RWPE1 (cell line): ENCODE data around the gene FRG2C.
"Not testable (repeated sequence)": the region's sequence is repeated elsewhere in the genome, so short reads cannot be mapped to it uniquely, and the experiment has no call there.

Source experiments
- CTCF ChIA-PET: fragments of 350-600 bp; sonication (Branson Sonifier 250); formaldehyde crosslinking; extraction: SDS; loops from one replicate; lab custom pipeline; 2021; lab: Yijun Ruan, JAX
- POLR2A ChIA-PET: fragments of 400-600 bp; formaldehyde crosslinking; extraction: SDS; loops from one replicate; lab custom pipeline; 2020; ENCODE audit warnings: antibody characterized with exemption; ENCODE audit not compliant: low non-redundant PET; lab: Yijun Ruan, JAX
- DNase-seq: peaks from one replicate; pipeline ENCODE4 v3.0.0; 2012; ENCODE audit warnings: low spot score
- H3K27ac ChIP-seq: fragments of 450-650 bp; 2 replicates; pipeline ENCODE4 v1.5.1; 2017
- CTCF ChIP-seq: fragments of 450-650 bp; conservative IDR thresholded peaks from 2 replicates; pipeline ENCODE4 v1.5.1; 2017; ENCODE audit warnings: low read depth, mild to moderate bottlenecking

Gene FRG2C

DNA sequence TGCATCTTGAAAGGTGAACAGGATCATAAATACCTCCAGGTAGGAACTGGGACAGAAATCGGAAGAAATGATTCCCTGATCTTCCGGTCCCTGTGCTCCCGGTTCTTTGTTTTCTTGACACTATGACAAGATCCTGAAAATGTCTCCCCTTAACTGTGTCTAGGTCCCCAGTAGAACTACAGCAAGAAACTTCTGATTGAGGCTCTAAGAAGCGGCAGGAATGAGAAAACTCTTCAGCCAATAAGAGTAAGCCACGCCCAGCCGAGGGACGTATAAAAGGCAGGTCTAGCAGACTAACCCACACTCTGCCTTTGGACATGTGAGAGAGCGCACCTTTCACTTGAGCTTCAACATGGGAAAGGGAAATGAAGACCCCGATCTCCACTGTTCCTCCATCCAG is at the start of gene FRG2C:
TSS of gene FRG2C (plus strand) at position 301 of the 400 bp plus-strand sequence. CDS start at position 353, 52 bp downstream.
- H3K27ac ChIP-seq, DNase-seq, POLR2A ChIA-PET, CTCF ChIA-PET: not testable (repeated sequence)

DNA sequence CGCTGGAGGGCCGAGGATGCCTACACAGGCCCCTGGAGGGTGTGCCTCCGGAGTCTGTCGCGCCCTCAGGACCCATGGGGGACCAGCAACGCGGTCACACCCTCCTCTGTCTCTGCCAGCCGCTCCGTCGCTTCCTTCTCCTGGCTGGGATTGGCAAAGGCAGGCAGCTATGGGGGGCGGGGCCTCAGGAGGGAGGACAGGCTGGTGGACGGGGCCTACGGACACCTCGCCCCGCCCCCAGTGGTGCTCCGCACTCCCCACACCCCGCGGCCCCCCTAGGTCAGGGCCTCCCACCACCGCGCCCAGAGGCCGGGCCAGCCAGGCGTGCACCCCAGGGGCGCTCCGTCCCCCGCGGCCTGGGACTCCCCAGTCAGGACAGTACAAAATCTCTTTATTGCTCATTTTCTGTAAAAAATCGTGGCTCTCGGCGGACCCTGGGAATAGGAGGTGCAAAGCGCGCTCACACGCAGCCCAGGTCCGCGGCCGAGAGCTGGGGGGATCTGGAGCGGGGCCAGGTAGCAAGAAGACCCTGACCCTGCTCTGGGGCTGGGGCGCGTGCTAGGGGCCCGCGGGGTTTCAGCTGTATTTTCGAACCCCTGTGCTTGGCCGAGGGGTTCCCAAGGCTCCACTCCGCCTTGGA is 45.3 kb upstream of the FRG2C start:
- POLR2A ChIA-PET, CTCF ChIA-PET, H3K27ac ChIP-seq, DNase-seq: not testable (repeated sequence)

GRCh38 chr3:75619481-75620031 is 44.6 kb upstream of the FRG2C start:
- POLR2A ChIA-PET, CTCF ChIA-PET, H3K27ac ChIP-seq, DNase-seq: not testable (repeated sequence)

GRCh38 chr3:75621772-75622171 is 42.4 kb upstream of the FRG2C start:
- H3K27ac ChIP-seq, DNase-seq, POLR2A ChIA-PET, CTCF ChIA-PET: not testable (repeated sequence)

DNA sequence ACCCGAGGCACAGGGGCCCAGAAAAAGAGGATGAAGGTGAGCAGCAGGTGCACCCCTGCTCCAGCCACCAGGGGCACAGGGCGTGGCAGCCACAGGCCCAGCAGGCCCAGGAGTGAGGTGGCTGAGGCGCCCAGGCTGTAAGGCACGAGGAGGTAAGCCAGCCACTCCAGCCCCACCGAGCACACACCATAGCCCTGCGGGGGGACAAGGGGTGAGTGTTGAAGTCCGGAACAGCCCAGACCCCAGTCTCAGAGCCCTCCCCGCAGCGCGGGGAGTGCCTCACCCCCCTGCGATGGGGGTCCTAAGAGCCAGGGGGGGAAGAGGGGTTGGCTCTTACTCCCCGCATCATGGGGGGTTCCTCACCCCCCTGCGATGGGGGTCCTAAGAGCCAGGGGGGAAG is 40.5 kb upstream of the FRG2C start:
- DNase-seq, POLR2A ChIA-PET, H3K27ac ChIP-seq: not testable (repeated sequence)
- CTCF ChIA-PET = interaction anchor here (0.7 kb wide), 1 partner anchor 1400 kb away, joined by 3 read pairs; no protein-coding TSS in a partner anchor

- CTCF ChIA-PET = not testable (repeated sequence)
Observed at GRCh38 chr3:75630887-75631535, 33.1 kb upstream of the FRG2C start.

DNA sequence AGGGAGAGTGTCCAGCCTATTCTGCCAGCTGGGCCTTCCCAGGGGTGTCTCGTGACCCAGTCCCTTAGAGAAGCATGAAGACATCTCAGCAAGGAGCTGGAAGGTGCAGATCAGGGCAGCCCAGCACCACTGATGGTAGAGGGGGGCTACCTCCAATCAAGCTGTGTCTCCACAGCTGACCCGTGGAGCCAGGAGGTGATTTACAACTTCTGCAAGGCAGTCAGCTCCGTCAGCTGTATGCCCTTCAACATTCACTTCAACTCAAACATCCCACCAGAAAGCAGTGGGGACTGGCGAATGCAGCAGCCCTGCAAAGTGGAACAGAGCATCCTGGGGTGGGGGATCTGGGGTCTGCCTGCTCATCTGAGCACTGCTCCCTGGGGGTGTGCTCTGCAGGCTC is 32.6 kb upstream of the FRG2C start:
- ChIA-PET CTCF (no interaction called here), POLR2A (no interaction called here)
- TF ChIP-seq CTCF = no peak
- no peak for DNase-seq
- no peak overlapping the region for H3K27ac ChIP-seq

More at GRCh38 chr3:75630887-75631535, 33.1 kb upstream of the FRG2C start:
- DNase-seq, H3K27ac ChIP-seq, POLR2A ChIA-PET: not testable (repeated sequence)

DNA sequence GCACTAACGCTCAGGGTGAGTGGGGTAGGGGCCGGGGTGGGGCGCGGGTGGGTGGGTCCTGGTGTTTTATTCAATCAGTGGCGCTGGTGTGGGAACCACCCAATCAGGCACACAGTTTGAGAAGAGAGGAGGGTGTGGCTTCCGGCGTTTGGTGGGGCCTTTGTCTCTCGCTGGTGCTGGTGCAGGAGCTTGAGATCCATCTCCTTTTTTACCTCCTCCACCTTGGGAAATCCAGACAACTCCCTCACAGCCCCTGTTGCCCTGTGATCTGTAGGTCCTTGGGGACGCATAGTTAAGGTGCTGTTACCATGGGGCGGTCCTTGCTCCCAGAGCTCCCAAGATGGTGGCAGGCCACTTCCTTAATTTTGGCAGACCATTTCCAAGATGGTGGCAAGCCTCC is 25.2 kb upstream of the FRG2C start:
- H3K27ac ChIP-seq, DNase-seq, CTCF ChIA-PET, POLR2A ChIA-PET: not testable (repeated sequence)

DNA sequence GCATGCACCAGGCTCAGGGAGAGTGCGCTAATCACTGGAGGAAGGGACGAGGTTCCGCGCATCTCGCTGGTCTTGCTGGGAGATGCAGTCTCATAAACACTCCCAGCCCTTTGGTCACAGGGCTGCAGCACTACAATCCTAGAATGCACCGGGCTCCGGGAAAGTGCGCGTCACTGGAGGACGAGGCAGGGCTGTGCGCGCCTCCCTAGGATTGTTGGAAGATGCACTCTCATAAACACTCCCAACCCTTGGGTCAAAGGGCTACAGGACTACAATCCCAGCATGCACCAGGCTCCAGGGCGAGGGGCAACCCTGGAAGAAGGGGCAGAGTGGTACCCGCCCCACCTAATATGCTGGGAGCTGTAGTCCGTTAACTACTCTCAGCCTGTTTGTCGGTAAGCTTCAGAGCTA is 23.0 kb upstream of the FRG2C start:
- CTCF ChIA-PET, POLR2A ChIA-PET, H3K27ac ChIP-seq, DNase-seq: not testable (repeated sequence)

- H3K27ac ChIP-seq, DNase-seq, CTCF ChIA-PET, POLR2A ChIA-PET: not testable (repeated sequence)
- peak; percentile 52 for TF ChIP-seq CTCF
Observed at GRCh38 chr3:75643031-75643800, 20.9 kb upstream of the FRG2C start.

DNA sequence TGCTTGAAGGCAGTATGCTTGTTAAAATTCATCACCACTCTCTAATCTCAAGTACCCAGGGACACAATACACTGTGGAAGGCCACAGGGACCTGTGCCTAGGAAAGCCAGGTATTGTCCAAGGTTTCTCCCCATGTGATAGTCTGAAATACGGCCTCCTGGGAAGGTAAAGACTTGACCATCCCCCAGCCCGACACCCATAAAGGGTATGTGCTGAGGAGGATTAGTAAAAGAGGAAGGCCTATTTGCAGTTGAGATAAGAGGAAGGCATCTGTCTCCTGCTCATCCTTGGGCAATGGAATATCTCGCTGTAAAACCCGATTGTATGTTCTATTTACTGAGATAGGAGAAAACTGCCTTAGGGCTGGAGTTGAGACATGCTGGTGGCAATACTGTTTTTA is 18.6 kb upstream of the FRG2C start:
- POLR2A ChIA-PET, DNase-seq, CTCF ChIA-PET: not testable (repeated sequence)

More for the DNA sequence above, 18.6 kb upstream of the FRG2C start:
- H3K27ac ChIP-seq = not testable (repeated sequence)
